Kidney epithelial cell (primary cell): ENCODE data around the gene CDC37. TPM values are rescaled to one million over a fixed set of nuclear protein-coding genes. Genes with fewer than 3 reads are reported as not detected.

Experiments
- DNase-seq: peaks from one replicate; pipeline ENCODE4 v3.0.0-alpha.2; 2010; ENCODE audit warnings: low read depth
- H3K27me3 ChIP-seq: 2 replicates; pipeline ENCODE4 v1.6.0; 2011; ENCODE audit warnings: low read length; ENCODE audit not compliant: control insufficient read depth, insufficient read depth
- H3K36me3 ChIP-seq: 2 replicates; pipeline ENCODE4 v1.5.1; 2011; ENCODE audit warnings: low read length; ENCODE audit not compliant: control insufficient read depth, insufficient read depth
- H3K4me3 ChIP-seq: 2 replicates; pipeline ENCODE4 v1.5.1; 2011; ENCODE audit warnings: low read depth, mild to moderate bottlenecking, control low read depth, low read length
- CTCF ChIP-seq: IDR thresholded peaks from 2 replicates; pipeline ENCODE4 v1.5.1; 2011; ENCODE audit warnings: mild to moderate bottlenecking, moderate library complexity, low read length, control low read depth, inconsistent platforms; ENCODE audit not compliant: insufficient read depth, poor library complexity, severe bottlenecking
- total RNA-seq: library from RNA; depleted of rRNA; stranded (reverse); fragments of >200 nt; gene quantifications from 2 replicates; pipeline ENCODE4 v1.2.3, GENCODE V29; 2015

CDC37 gene
- total RNA-seq, 1 donor from 2014 or later: 327 TPM

DNA sequence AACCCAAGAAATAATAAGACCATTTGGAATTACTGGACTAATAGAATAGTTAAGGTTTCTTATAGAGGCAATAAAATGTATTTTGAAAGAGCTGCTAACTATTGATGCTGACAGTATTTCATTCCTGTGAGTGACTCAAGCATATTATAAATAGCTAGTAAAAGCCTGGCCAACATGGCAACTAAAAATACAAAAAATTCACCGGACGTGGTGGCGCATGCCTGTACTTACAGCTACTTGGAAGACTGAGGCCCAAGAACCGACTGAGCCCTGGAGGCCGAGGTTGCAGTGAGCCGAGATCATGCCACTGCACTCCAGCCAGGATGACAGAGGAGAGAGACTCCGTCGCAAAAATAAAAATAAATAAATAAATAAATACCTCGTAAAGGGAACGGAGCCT, 58.6 kb downstream of the CDC37 start:
- DNase-seq: no peak
- no peak for TF ChIP-seq CTCF
- Histone ChIP-seq H3K36me3 (no peaks in the 10 kb centered on the region), H3K4me3 (no peak overlapping the region), H3K27me3 (no peaks in the 10 kb centered on the region)

DNA sequence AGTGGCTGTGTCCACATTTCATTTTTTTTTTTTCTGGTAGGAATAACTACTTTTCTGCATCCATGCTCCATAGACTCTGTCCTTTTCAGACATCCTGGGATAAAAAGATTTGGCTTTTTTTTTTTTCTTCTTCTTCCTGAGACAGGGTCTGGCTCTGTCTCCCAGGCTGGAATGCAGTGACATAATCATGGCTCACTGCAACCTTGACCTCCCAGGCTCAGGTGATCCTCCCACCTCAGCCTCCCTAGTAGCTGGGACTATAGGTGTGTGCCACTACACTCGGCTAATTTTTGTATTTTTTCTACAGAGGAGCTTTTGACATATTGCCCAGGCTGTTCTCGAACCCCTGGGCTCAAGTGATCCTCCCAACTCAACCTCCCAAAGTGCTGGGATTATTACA, 59.8 kb downstream of the CDC37 start:
- Histone ChIP-seq H3K36me3 (no peaks in the 10 kb centered on the region), H3K4me3 (no peak overlapping the region), H3K27me3 (no peaks in the 10 kb centered on the region)
- no peak for TF ChIP-seq CTCF
- no peak for DNase-seq

Other genes with a start within 250 kb of the CDC37 start
- gene DNMT1, start 208.6 kb downstream of the CDC37 start, total RNA-seq: 66.9 and 75.6 TPM in 2 replicates
- gene S1PR2, start 172.2 kb downstream of the CDC37 start, total RNA-seq: 8.3 and 9.4 TPM in 2 replicates
- 96.3 and 98.7 TPM in 2 replicates for gene MRPL4, start 151.3 kb downstream of the CDC37 start, total RNA-seq
- gene ICAM1, start 132.4 kb downstream of the CDC37 start, total RNA-seq: 155 TPM in 2 replicates
- gene ICAM4, start 116.6 kb downstream of the CDC37 start, total RNA-seq: 0.13 TPM in 1 of 2 replicates, not detected in the other
- 0.38 and 3.8 TPM in 2 replicates for gene ICAM5, start 113.6 kb downstream of the CDC37 start, total RNA-seq
- 2.3 and 2.9 TPM in 2 replicates for gene ZGLP1, start 93.7 kb downstream of the CDC37 start, total RNA-seq
- 43.5 and 73.5 TPM in 2 replicates for gene FDX2, start 87.5 kb downstream of the CDC37 start, total RNA-seq
- 32.9 and 45.6 TPM in 2 replicates for gene RAVER1, start 70.0 kb downstream of the CDC37 start, total RNA-seq
- gene ICAM3, start 63.9 kb downstream of the CDC37 start, total RNA-seq: 4.7 and 6.8 TPM in 2 replicates
- 64.8 and 104 TPM in 2 replicates for gene TYK2, start 23.0 kb downstream of the CDC37 start, total RNA-seq
- gene PDE4A, start 17.0 kb upstream of the CDC37 start, total RNA-seq: 1.7 and 1.8 TPM in 2 replicates
- 49.2 and 64.1 TPM in 2 replicates for gene KEAP1, start 99.8 kb upstream of the CDC37 start, total RNA-seq
- 0.08 and 0.62 TPM in 2 replicates for gene S1PR5, start 113.9 kb upstream of the CDC37 start, total RNA-seq
- gene ATG4D, start 140.4 kb upstream of the CDC37 start, total RNA-seq: 38.5 and 47.1 TPM in 2 replicates
- gene KRI1, start 162.5 kb upstream of the CDC37 start, total RNA-seq: 18.4 and 19.8 TPM in 2 replicates
- 3.6 and 6.2 TPM in 2 replicates for gene CDKN2D, start 165.4 kb upstream of the CDC37 start, total RNA-seq
- 73.7 and 86.8 TPM in 2 replicates for gene AP1M2, start 183.8 kb upstream of the CDC37 start, total RNA-seq
- gene SLC44A2, start 222.0 kb upstream of the CDC37 start, total RNA-seq: 88.5 and 97.1 TPM in 2 replicates